Measurements from ENCODE around the gene DUSP22. TPM values are rescaled to one million over a fixed set of nuclear protein-coding genes. Genes with fewer than 3 reads are reported as not detected.

DUSP22 gene
- total RNA-seq, 1 donor from 2014 or later, result 40.0 TPM

DNA sequence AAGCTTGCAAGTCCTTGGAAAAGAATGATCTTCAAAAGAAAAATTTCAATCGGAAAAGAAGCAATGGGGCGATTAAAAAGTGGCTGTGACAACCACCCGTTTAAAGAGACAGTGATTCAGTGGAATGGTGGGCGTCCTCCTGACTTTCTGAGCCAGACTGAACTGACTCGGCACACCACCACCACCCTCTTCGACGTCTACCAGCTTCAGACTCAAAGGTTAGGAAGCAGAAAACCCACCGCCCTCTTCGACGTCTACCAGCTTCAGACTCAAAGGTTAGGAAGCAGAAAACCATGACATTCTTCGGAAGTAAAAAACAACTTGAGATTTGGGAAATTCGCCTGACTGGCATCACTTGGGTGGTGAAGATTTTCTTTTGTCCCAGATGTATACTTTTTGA lies 71.0 kb downstream of the DUSP22 start:
- Mint-ChIP-seq H3K27ac (no peak overlapping the region), H3K36me3 (no peaks in the 10 kb centered on the region), H3K4me1 (peaks cover 14% of the 10 kb centered on the region), H3K4me3 (no peak overlapping the region), H3K9me3 (peaks cover 72% of the 10 kb centered on the region), H3K27me3 (ENCODE audit: insufficient read depth, low read depth) (peaks cover 2% of the 10 kb centered on the region)
- H3K4me3 ChIP-seq, result no peak overlapping the region
- H3K36me3 ChIP-seq, result no peaks in the 10 kb centered on the region
- no peak overlapping the region for H2AFZ ChIP-seq (replicated peaks)
- H3F3A ChIP-seq (ENCODE audit: low read depth), result peaks cover 4% of the 10 kb centered on the region
- TF ChIP-seq, protein P1, sequence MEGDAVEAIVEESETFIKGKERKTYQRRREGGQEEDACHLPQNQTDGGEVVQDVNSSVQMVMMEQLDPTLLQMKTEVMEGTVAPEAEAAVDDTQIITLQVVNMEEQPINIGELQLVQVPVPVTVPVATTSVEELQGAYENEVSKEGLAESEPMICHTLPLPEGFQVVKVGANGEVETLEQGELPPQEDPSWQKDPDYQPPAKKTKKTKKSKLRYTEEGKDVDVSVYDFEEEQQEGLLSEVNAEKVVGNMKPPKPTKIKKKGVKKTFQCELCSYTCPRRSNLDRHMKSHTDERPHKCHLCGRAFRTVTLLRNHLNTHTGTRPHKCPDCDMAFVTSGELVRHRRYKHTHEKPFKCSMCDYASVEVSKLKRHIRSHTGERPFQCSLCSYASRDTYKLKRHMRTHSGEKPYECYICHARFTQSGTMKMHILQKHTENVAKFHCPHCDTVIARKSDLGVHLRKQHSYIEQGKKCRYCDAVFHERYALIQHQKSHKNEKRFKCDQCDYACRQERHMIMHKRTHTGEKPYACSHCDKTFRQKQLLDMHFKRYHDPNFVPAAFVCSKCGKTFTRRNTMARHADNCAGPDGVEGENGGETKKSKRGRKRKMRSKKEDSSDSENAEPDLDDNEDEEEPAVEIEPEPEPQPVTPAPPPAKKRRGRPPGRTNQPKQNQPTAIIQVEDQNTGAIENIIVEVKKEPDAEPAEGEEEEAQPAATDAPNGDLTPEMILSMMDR (IDR thresholded peaks at IDR 0.05), result no peak
- TF ChIP-seq EZH2 (IDR thresholded peaks at IDR 0.05) (no peak), EZH2phosphoT487 (IDR thresholded peaks at IDR 0.05) (no peak)
- no peak overlapping the region for H3K9ac ChIP-seq
- H3K27ac ChIP-seq, result no peak overlapping the region
- H3K4me1 ChIP-seq, result peaks cover 5% of the 10 kb centered on the region
- no peaks in the 10 kb centered on the region for H3K79me2 ChIP-seq (ENCODE audit: low read depth)
- DNase-seq (ENCODE audit: low spot score), result no peak
- no peak overlapping the region for H3K4me2 ChIP-seq
- peaks cover 23% of the 10 kb centered on the region for H3K9me3 ChIP-seq (ENCODE audit: low read depth)
- H4K20me1 ChIP-seq (ENCODE audit: low read depth), result no peaks in the 10 kb centered on the region
- H3K27me3 ChIP-seq, result no peaks in the 10 kb centered on the region

- H3K27ac Mint-ChIP-seq, result no peak overlapping the region
- peaks cover 70% of the 10 kb centered on the region for H3K9me3 Mint-ChIP-seq
- H3K9me3 ChIP-seq (ENCODE audit: low read depth), result peaks cover 23% of the 10 kb centered on the region
- no peaks in the 10 kb centered on the region for H3K79me2 ChIP-seq (ENCODE audit: low read depth)
- TF ChIP-seq EZH2phosphoT487 (IDR thresholded peaks at IDR 0.05) (no peak), EZH2 (IDR thresholded peaks at IDR 0.05) (no peak)
- TF ChIP-seq, protein P1 (IDR thresholded peaks at IDR 0.05), result no peak
- no peak overlapping the region for H3K27ac ChIP-seq
- H3K4me1 ChIP-seq, result peaks cover 5% of the 10 kb centered on the region
- DNase-seq (ENCODE audit: low spot score), result no peak
- H3K4me1 Mint-ChIP-seq, result peaks cover 14% of the 10 kb centered on the region
- H3K36me3 ChIP-seq, result no peaks in the 10 kb centered on the region
- no peak overlapping the region for H3K4me3 ChIP-seq
- no peak overlapping the region for H3K9ac ChIP-seq
- H4K20me1 ChIP-seq (ENCODE audit: low read depth), result no peaks in the 10 kb centered on the region
- H2AFZ ChIP-seq (replicated peaks), result no peak overlapping the region
- H3F3A ChIP-seq (ENCODE audit: low read depth), result peaks cover 4% of the 10 kb centered on the region
- H3K4me2 ChIP-seq, result no peak overlapping the region
- H3K36me3 Mint-ChIP-seq, result no peaks in the 10 kb centered on the region
- no peaks in the 10 kb centered on the region for H3K27me3 ChIP-seq
- H3K27me3 Mint-ChIP-seq (ENCODE audit: insufficient read depth, low read depth), result peaks cover under 1% of the 10 kb centered on the region
- H3K4me3 Mint-ChIP-seq, result no peak overlapping the region
Measured at GRCh38 chr6:363909-364308, 71.6 kb downstream of the DUSP22 start.

GRCh38 chr6:364609-365540 lies 72.6 kb downstream of the DUSP22 start:
- peaks cover 76% of the 10 kb centered on the region for H3K9me3 Mint-ChIP-seq
- no peaks in the 10 kb centered on the region for H4K20me1 ChIP-seq (ENCODE audit: low read depth)
- H3K36me3 Mint-ChIP-seq, result no peaks in the 10 kb centered on the region
- no peaks in the 10 kb centered on the region for H3K27me3 Mint-ChIP-seq (ENCODE audit: insufficient read depth, low read depth)
- H3K4me3 ChIP-seq, result no peak overlapping the region
- H3K4me2 ChIP-seq, result no peak overlapping the region
- H3K4me3 Mint-ChIP-seq, result no peak overlapping the region
- H3F3A ChIP-seq (ENCODE audit: low read depth), result peaks cover 4% of the 10 kb centered on the region
- H3K36me3 ChIP-seq, result no peaks in the 10 kb centered on the region
- H3K4me1 Mint-ChIP-seq, result peaks cover 14% of the 10 kb centered on the region
- no peak overlapping the region for H3K27ac Mint-ChIP-seq
- peaks cover 5% of the 10 kb centered on the region for H3K4me1 ChIP-seq
- no peak for DNase-seq (ENCODE audit: low spot score)
- H3K27me3 ChIP-seq, result no peaks in the 10 kb centered on the region
- H3K79me2 ChIP-seq (ENCODE audit: low read depth), result no peaks in the 10 kb centered on the region
- no peak for TF ChIP-seq EZH2phosphoT487 (IDR thresholded peaks at IDR 0.05)
- H3K9me3 ChIP-seq (ENCODE audit: low read depth), result peaks cover 23% of the 10 kb centered on the region
- H3K9ac ChIP-seq, result no peak overlapping the region
- H2AFZ ChIP-seq (replicated peaks), result no peak overlapping the region
- H3K27ac ChIP-seq, result no peak overlapping the region

DNA sequence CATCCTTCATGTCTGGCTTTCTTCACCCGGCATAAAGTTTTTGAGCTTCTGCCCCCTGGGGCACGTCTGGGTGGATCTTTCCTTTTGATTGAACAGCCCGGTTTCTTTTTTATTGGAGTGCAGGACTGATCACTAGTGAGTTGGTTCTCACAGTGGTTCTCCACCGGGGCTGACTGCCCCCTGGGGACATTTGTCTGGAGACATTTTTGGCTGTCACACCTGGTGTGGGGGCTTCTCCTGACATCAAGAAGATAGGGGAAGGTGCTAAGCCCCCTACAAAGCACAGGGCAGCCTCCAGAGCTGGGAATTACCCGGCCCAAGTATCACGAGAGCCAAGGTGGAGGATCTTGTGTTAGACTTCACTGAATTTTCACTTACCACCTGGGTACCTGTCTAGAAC lies 73.5 kb downstream of the DUSP22 start:
- no peak overlapping the region for H2AFZ ChIP-seq (replicated peaks)
- H3K36me3 Mint-ChIP-seq, result no peaks in the 10 kb centered on the region
- no peak for DNase-seq (ENCODE audit: low spot score)
- H3K9me3 Mint-ChIP-seq, result peaks cover 77% of the 10 kb centered on the region
- no peak overlapping the region for H3K27ac Mint-ChIP-seq
- peaks cover 5% of the 10 kb centered on the region for H3K4me1 ChIP-seq
- H3K4me1 Mint-ChIP-seq, result peaks cover 14% of the 10 kb centered on the region
- H3K27ac ChIP-seq, result no peak overlapping the region
- H3K36me3 ChIP-seq, result no peaks in the 10 kb centered on the region
- no peak overlapping the region for H3K4me2 ChIP-seq
- peaks cover 4% of the 10 kb centered on the region for H3F3A ChIP-seq (ENCODE audit: low read depth)
- no peaks in the 10 kb centered on the region for H4K20me1 ChIP-seq (ENCODE audit: low read depth)
- H3K9ac ChIP-seq, result no peak overlapping the region
- no peaks in the 10 kb centered on the region for H3K27me3 ChIP-seq
- no peak overlapping the region for H3K4me3 Mint-ChIP-seq
- peaks cover 2% of the 10 kb centered on the region for H3K27me3 Mint-ChIP-seq (ENCODE audit: insufficient read depth, low read depth)
- peaks cover 23% of the 10 kb centered on the region for H3K9me3 ChIP-seq (ENCODE audit: low read depth)
- H3K4me3 ChIP-seq, result no peak overlapping the region
- no peaks in the 10 kb centered on the region for H3K79me2 ChIP-seq (ENCODE audit: low read depth)
- TF ChIP-seq, protein P1 (IDR thresholded peaks at IDR 0.05), result no peak
- TF ChIP-seq EZH2 (IDR thresholded peaks at IDR 0.05) (no peak), EZH2phosphoT487 (IDR thresholded peaks at IDR 0.05) (no peak)
